HG03571 (cell line): ENCODE results near the gene TMPRSS2.

ENCODE experiments used
- ATAC-seq: cut with Tn5 transposase; IDR thresholded peaks from one replicate; pipeline ENCODE4 v1.9.1; 2021; ENCODE audit not compliant: unreplicated experiment

TMPRSS2 gene

GRCh38 chr21:41451753-41452676 lies 55.9 kb downstream of the TMPRSS2 start:
- ATAC-seq = no peak

GRCh38 chr21:41449613-41450012 lies 58.3 kb downstream of the TMPRSS2 start:
- ATAC-seq = no peak

DNA sequence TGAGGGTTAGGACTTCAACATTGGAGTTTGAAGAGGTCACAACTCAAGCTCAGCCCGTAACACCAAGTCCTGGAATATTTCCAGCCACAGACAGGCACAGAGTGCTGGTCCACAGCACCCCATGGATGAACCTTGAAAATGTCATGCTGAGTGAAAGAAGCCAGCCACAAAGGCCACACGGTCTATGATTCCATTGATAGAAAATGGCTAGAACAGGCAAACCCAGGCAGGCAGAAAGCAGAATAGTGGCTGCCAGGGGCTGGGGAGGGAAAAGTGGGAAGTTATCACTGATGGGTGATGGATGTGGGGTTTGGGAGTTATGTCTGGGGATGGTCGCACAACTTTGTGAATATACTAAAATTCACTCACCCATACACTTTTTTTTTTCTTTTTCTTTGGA lies 60.6 kb downstream of the TMPRSS2 start:
- ATAC-seq = no peak

- ATAC-seq = no peak
Observed at GRCh38 chr21:41446586-41446985, 61.4 kb downstream of the TMPRSS2 start.

DNA sequence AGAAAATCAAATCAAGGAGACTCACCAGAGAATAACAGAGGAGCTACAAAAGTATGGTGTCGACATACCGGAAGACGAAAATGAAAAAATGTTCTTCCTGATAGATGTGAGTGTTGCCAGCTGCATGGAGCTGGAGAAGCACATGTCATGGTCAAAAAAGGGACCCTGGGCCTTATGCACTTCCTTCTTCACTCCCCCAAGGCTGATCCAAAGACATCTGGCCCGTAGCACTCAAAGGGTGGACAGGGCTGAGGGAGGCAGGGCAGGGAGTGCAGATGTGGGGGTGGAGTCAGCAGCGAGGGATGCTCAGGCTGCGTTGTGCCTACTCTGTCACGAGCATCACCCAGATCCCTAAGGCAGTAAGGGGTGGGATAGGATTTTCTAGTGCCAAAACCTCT lies 62.5 kb downstream of the TMPRSS2 start:
- no peak for ATAC-seq

GRCh38 chr21:41444703-41445464 lies 63.1 kb downstream of the TMPRSS2 start:
- ATAC-seq = no peak

GRCh38 chr21:41443562-41443961 lies 64.4 kb downstream of the TMPRSS2 start:
- no peak for ATAC-seq

GRCh38 chr21:41442481-41443186 lies 65.3 kb downstream of the TMPRSS2 start:
- no peak for ATAC-seq

GRCh38 chr21:41441546-41441945 lies 66.4 kb downstream of the TMPRSS2 start:
- no peak for ATAC-seq

- ATAC-seq = no peak
Observed at GRCh38 chr21:41439248-41439647, 68.7 kb downstream of the TMPRSS2 start.

DNA sequence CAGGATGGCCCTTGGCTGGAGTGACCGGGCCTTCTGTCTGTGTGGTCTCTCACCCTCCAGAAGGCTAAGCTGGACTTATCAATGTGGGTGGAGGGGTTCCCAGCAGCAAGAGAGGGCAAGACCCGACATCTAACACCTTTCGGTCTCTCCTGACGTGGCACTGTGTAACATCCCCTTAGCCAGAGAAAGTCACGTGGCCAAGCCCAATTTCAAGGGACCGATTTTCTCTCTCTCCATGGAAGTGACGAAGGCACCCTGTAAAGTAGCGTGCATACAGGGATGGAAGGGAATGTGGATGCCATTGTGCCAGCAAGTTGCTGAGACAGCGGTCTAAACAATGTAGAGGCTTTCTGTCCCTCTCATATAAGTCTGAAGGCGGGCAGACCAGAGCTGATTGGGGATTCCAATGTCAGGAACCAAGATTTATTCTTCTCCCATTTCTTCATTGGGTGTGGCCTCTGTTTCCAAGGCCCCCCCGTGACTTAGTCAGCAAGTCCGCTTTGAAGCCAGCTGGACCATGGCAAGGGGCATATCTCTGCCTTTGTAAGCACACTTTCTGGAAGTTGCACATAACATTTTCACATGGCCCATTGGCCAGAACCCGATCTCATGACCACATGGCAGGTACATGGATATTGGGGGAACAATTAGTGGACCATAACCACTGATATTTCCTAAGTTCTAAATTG lies 69.4 kb downstream of the TMPRSS2 start:
- no peak for ATAC-seq

- ATAC-seq = no peak
Observed at GRCh38 chr21:41437729-41438128, 70.2 kb downstream of the TMPRSS2 start.

DNA sequence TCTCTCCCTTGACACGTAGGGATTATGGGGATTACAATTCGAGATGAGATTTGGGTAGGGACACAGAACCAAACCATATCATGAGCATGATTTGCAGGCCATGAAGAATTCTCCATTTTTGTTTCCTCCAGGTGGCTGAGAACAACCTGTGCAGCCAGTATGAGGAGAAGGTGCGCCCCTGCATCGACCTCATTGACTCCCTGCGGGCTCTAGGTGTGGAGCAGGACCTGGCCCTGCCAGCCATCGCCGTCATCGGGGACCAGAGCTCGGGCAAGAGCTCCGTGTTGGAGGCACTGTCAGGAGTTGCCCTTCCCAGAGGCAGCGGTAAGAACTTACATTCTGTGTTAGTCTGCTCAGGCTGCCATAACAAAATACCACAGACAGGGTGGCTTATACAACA lies 72.3 kb downstream of the TMPRSS2 start:
- ATAC-seq = no peak

GRCh38 chr21:41433566-41433965 lies 74.4 kb downstream of the TMPRSS2 start:
- ATAC-seq = no peak

- ATAC-seq = no peak
Observed at GRCh38 chr21:41432562-41433460, 75.1 kb downstream of the TMPRSS2 start.

GRCh38 chr21:41431788-41432548 lies 76.0 kb downstream of the TMPRSS2 start:
- ATAC-seq = peak; percentile 77

DNA sequence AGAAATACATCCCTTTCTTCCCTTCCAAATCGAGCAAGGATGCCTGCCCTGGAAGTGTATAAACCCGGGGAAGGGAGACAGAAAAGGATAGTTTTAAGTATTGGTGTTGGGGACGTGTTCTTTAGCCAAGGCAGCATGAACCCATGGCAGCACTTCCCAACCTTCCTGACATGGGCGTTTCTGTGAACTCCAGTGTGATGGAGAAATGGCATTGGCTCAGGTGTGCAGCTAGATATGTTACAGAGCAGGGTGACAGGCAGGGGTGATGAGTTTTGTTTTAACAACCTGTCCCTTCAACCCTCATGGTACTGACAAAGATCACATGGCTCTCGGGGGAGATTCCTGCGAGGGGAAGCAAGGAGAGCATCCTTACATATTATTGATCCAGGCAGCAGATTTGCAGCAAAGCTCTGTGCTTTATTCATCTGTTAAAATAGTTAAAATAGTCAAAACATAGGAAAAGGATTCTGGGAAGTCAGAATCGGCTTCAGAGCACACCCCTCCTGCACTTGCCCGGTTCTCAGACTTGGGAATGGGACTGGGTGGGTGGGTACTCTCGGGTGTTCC lies 78.0 kb downstream of the TMPRSS2 start:
- no peak for ATAC-seq

DNA sequence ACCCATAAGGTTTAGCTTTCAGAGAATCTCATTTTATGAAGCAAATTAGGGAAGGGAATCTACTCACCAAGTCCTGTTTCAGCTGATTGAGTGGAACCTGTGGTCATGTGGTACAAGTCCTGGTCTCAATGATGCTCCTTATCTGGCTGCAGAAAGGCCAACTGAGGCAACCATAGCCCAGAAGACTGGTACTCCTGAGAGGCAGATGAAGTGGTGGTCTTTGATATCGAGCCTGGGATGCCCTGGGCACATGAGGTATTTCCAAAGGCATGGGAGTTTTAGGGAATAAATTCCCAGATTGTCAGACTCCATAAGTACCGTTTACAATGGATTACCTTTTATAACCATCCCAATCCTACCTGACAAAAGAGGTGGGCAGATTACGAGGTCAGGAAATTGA lies 78.7 kb downstream of the TMPRSS2 start:
- no peak for ATAC-seq

- no peak for ATAC-seq
Observed at GRCh38 chr21:41428847-41429246, 79.1 kb downstream of the TMPRSS2 start.
